Gastrocnemius medialis (tissue), 4 donors: ENCODE data around the gene SPATA6L.

ENCODE experiments used
- CTCF ChIP-seq, 5 experiments: fragments of 450-650 bp in 3 of 5; fragments of 200-600 bp in 2 of 5; sonication (generic) in 2 of 5; IDR thresholded peaks in 4 of 5; conservative IDR thresholded peaks in 1 of 5; 1 replicate in 4 of 5; 2 replicates in 1 of 5; pipeline ENCODE4 v1.5.1; 2016 to 2019; ENCODE audit warnings: antibody characterized with exemption in 5 of 5, mild to moderate bottlenecking in 3 of 5, moderate library complexity in 3 of 5
- POLR2A ChIP-seq, 2 donors: fragments of 450-650 bp; IDR thresholded peaks; one replicate each; pipeline ENCODE4 v1.6.1; 2017; ENCODE audit warnings: antibody characterized with exemption in 2 of 2, mild to moderate bottlenecking in 2 of 2, moderate library complexity in 2 of 2

- no peak for TF ChIP-seq POLR2A (IDR thresholded peaks at IDR 0.05)
- no peak for TF ChIP-seq CTCF (IDR thresholded peaks at IDR 0.05 in 4 of 5, conservative IDR thresholded peaks at IDR 0.05 in 1 of 5)
Measured at GRCh38 chr9:4669890-4670289, 3.6 kb upstream of the SPATA6L start.
